Tibial artery (tissue), 4 donors: ENCODE measurements around the gene RRAD.

ENCODE experiments used
- DNase-seq, 2 donors: peaks; one replicate each; pipeline ENCODE4 v3.0.0-alpha.2; 2019
- H3K27ac ChIP-seq, 2 donors: fragments of 200-600 bp; sonication (generic) in 1 of 2; 1 replicate in 1 of 2; 2 replicates in 1 of 2; pipeline ENCODE4 v1.5.1; 2018 to 2019; ENCODE audit warnings: mild to moderate bottlenecking in 1 of 2
- H3K27me3 ChIP-seq, 2 donors: fragments of 200-600 bp; sonication (generic) in 1 of 2; one replicate each; pipeline versions ENCODE4 v1.5.1 to v1.6.0; 2016 to 2019
- H3K36me3 ChIP-seq, 3 donors: fragments of 200-600 bp; sonication (generic) in 2 of 3; one replicate each; pipeline ENCODE4 v1.5.1; 2016 to 2019; ENCODE audit warnings: mild to moderate bottlenecking in 2 of 3
- H3K4me1 ChIP-seq, 4 donors: fragments of 200-600 bp; sonication (generic) in 2 of 4; 1 replicate in 3 of 4; 2 replicates in 1 of 4; pipeline ENCODE4 v1.5.1; 2016 to 2019
- H3K4me3 ChIP-seq, 2 donors: fragments of 200-600 bp; sonication (generic) in 1 of 2; 1 replicate in 1 of 2; 2 replicates in 1 of 2; pipeline ENCODE4 v1.5.1; 2018 to 2019; ENCODE audit warnings: mild to moderate bottlenecking in 2 of 2
- H3K9me3 ChIP-seq, 3 donors: fragments of 200-600 bp; sonication (generic) in 1 of 3; one replicate each; pipeline ENCODE4 v1.5.1; 2016 to 2019
- intact Hi-C: fragments of 100-400 bp; cut with DNase I; formaldehyde crosslinking; loops from one replicate; pipeline ENCODE4 v1.15.0; 2023; ENCODE audit warnings: low total_unique reads
- TF ChIP-seq, protein P1 (sequence below), 2 experiments: fragments of 200-600 bp in 1 of 2; fragments of 450-650 bp in 1 of 2; IDR thresholded peaks; one replicate each; pipeline ENCODE4 v1.5.1; 2017 to 2019; ENCODE audit warnings: antibody characterized with exemption in 2 of 2, mild to moderate bottlenecking in 1 of 2, moderate library complexity in 1 of 2

The RRAD gene

GRCh38 chr16:66952430-66953110, 27.2 kb upstream of the RRAD start:
- H3K9me3 ChIP-seq = no peaks in the 10 kb centered on the region
- peaks cover 0 to 15% (median 11%) of the 10 kb centered on the region in 4 donors for H3K4me1 ChIP-seq
- peaks cover 0 to 5% of the 10 kb centered on the region in 2 donors for H3K27me3 ChIP-seq
- H3K36me3 ChIP-seq = no peaks in the 10 kb centered on the region
- intact Hi-C loops = no loop called here
- DNase-seq = no peak
- no peak overlapping the region for H3K4me3 ChIP-seq
- TF ChIP-seq, protein P1, sequence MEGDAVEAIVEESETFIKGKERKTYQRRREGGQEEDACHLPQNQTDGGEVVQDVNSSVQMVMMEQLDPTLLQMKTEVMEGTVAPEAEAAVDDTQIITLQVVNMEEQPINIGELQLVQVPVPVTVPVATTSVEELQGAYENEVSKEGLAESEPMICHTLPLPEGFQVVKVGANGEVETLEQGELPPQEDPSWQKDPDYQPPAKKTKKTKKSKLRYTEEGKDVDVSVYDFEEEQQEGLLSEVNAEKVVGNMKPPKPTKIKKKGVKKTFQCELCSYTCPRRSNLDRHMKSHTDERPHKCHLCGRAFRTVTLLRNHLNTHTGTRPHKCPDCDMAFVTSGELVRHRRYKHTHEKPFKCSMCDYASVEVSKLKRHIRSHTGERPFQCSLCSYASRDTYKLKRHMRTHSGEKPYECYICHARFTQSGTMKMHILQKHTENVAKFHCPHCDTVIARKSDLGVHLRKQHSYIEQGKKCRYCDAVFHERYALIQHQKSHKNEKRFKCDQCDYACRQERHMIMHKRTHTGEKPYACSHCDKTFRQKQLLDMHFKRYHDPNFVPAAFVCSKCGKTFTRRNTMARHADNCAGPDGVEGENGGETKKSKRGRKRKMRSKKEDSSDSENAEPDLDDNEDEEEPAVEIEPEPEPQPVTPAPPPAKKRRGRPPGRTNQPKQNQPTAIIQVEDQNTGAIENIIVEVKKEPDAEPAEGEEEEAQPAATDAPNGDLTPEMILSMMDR (IDR thresholded peaks at IDR 0.05) = no peak
- H3K27ac ChIP-seq = no peak overlapping the region

DNA sequence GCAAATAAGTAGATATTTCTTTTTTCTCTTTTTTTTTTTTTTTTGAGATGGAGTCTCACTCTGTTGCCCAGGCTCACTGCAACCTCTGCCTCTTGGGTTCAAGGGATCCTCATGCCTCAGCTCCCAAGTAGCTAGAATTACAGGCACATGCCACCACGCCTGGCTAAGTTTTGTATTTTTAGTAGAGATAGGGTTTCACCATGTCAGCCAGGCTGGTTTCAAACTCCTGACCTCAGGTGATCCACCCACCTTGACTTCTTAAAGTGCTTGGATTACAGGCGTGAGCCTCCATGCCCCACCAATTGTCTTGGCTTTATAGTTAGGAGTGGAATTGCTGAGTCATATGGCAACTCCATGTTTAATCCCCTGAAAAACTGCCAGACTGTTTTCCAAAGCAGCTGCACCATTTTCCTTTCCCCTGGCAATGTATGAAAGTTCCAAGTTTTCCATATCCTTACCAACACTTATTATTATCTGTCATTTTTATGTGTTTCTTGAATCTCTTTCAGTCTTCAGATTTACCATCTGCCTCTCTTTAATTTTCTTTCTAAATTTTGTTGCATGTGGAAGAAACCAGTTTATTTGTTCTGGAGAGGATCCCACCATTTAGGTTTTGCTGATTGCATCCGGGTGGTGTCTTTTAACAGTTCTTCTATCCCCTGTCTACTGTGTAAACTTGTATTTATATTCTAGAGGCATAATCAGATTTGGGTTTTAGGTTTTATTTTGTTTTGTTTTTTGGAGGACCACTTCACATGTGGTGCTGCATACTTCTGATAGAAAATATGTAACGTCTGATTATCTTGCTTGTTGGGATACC, 25.8 kb upstream of the RRAD start:
- Histone ChIP-seq H3K4me1 (peaks cover 0 to 17% (median 13%) of the 10 kb centered on the region in 4 donors), H3K27me3 (no peaks in the 10 kb centered on the region), H3K36me3 (no peaks in the 10 kb centered on the region), H3K27ac (no peak overlapping the region), H3K4me3 (no peak overlapping the region), H3K9me3 (no peaks in the 10 kb centered on the region)
- intact Hi-C loops = no loop called here
- TF ChIP-seq, protein P1 (IDR thresholded peaks at IDR 0.05) = no peak
- DNase-seq = no peak

DNA sequence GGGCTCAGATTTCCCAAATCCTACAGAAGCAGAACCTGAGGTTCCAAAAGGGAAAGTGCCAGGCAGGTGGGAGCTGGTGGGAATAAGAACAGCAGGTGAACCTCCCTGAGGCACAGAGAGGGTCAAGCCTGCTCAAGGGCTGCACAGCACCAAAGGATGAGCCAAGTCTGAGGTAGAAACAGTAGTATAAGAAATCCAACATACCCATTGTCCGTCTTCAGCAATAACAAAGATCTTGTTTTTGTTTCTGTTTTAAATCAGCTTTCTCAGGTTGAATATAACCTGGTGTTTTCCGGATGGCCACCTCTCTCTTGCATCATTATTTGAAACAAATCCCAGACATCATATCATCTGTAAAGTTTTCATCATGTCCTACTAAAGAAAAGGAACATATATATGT, 25.1 kb upstream of the RRAD start:
- no peaks in the 10 kb centered on the region for H3K36me3 ChIP-seq
- no peak overlapping the region for H3K27ac ChIP-seq
- no peak overlapping the region for H3K4me3 ChIP-seq
- no peaks in the 10 kb centered on the region for H3K9me3 ChIP-seq
- intact Hi-C loops = no loop called here
- TF ChIP-seq, protein P1 (IDR thresholded peaks at IDR 0.05) = no peak
- H3K4me1 ChIP-seq = peaks cover 0 to 17% (median 13%) of the 10 kb centered on the region in 4 donors
- no peak for DNase-seq
- no peaks in the 10 kb centered on the region for H3K27me3 ChIP-seq

DNA sequence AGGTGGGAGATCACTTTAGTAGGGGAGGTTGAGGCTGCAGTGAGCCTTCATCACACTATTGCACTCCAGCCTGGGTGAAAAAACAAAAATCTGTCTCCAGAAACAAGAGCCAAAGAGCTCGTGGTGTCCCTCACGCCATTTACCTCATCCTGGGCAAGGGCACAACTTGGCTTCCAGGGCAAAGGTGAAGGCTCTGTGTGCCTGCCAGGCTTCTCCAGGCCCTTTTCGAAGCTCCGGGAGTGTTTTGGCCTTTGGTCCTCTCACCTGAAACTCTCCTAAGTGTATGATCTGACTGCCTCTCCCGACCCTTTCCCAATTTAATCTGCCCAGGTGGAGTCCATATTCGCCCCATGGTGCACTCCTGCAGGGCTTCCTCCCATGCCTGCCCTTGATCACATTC, 24.1 kb upstream of the RRAD start:
- H3K27ac ChIP-seq = no peak overlapping the region
- no peak overlapping the region for H3K4me3 ChIP-seq
- DNase-seq = no peak
- H3K36me3 ChIP-seq = no peaks in the 10 kb centered on the region
- H3K4me1 ChIP-seq = peaks cover 0 to 17% (median 13%) of the 10 kb centered on the region in 4 donors
- no peaks in the 10 kb centered on the region for H3K27me3 ChIP-seq
- intact Hi-C loops = no loop called here
- no peaks in the 10 kb centered on the region for H3K9me3 ChIP-seq
- TF ChIP-seq, protein P1 (IDR thresholded peaks at IDR 0.05) = no peak

- no peak for DNase-seq
- H3K4me3 ChIP-seq = peak overlapping the region; percentile 53 to 54
- peak overlapping the region in 1 of 2 donors; percentile 40 for H3K27ac ChIP-seq
- H3K27me3 ChIP-seq = no peaks in the 10 kb centered on the region
- peaks cover 0 to 2% (median 2%) of the 10 kb centered on the region in 3 donors for H3K36me3 ChIP-seq
- peaks cover 0 to 17% (median 13%) of the 10 kb centered on the region in 4 donors for H3K4me1 ChIP-seq
- intact Hi-C loops = no loop called here
- H3K9me3 ChIP-seq = no peaks in the 10 kb centered on the region
- TF ChIP-seq, protein P1 (IDR thresholded peaks at IDR 0.05) = no peak
Observed at GRCh38 chr16:66948837-66949225, 23.5 kb upstream of the RRAD start.
